Esophagus muscularis mucosa (tissue), 3 donors: ENCODE data around the gene TMUB1.

Experiments
- POLR2A ChIP-seq: fragments of 450-650 bp; IDR thresholded peaks from one replicate; pipeline ENCODE4 v1.6.1; 2017; ENCODE audit warnings: antibody characterized with exemption, moderate library complexity, mild to moderate bottlenecking, low read depth
- TF ChIP-seq, protein P1 (sequence below), 3 experiments: fragments of 200-600 bp in 2 of 3; fragments of 450-650 bp in 1 of 3; sonication (generic) in 2 of 3; IDR thresholded peaks; one replicate each; pipeline ENCODE4 v1.5.1; 2017 to 2019; ENCODE audit warnings: antibody characterized with exemption in 3 of 3, mild to moderate bottlenecking in 2 of 3, moderate library complexity in 1 of 3

DNA sequence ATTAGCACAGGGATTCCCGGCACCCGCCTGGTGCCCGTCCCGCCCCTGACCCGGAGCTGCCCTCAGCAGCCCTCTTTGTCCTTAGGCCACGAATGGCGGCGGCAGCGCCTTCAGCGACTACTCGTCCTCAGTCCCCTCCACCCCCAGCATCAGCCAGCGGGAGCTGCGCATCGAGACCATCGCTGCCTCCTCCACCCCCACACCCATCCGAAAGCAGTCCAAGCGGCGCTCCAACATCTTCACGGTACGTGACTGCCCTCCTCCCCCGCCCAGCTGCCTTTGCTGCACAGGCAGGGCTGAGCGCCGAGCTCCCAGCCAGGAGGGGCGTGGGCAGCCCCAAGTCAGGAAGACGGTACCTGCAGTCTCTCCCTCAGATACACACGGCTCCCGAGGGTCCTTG, 36.6 kb upstream of the TMUB1 start:
- TF ChIP-seq, protein P1, sequence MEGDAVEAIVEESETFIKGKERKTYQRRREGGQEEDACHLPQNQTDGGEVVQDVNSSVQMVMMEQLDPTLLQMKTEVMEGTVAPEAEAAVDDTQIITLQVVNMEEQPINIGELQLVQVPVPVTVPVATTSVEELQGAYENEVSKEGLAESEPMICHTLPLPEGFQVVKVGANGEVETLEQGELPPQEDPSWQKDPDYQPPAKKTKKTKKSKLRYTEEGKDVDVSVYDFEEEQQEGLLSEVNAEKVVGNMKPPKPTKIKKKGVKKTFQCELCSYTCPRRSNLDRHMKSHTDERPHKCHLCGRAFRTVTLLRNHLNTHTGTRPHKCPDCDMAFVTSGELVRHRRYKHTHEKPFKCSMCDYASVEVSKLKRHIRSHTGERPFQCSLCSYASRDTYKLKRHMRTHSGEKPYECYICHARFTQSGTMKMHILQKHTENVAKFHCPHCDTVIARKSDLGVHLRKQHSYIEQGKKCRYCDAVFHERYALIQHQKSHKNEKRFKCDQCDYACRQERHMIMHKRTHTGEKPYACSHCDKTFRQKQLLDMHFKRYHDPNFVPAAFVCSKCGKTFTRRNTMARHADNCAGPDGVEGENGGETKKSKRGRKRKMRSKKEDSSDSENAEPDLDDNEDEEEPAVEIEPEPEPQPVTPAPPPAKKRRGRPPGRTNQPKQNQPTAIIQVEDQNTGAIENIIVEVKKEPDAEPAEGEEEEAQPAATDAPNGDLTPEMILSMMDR (IDR thresholded peaks at IDR 0.05): no peak
- no peak for TF ChIP-seq POLR2A
